Vagina (tissue), 2 donors: ENCODE measurements around the gene ESCO1. TPM values are rescaled to one million over a fixed set of nuclear protein-coding genes. Genes with fewer than 3 reads are reported as not detected.
A peak's percentile ranks its signal among the peaks of the same experiment; 100 is the strongest.

Source experiments
- DNase-seq, 2 donors: peaks; one replicate each; pipeline ENCODE4 v3.0.0-alpha.2; 2017; ENCODE audit errors: extremely low spot score in 2 of 2
- H3K27ac ChIP-seq: fragments of 200-600 bp; sonication (generic); one replicate; pipeline ENCODE4 v1.5.1; 2019
- H3K27me3 ChIP-seq: fragments of 200-600 bp; sonication (generic); one replicate; pipeline ENCODE4 v1.5.1; 2019
- H3K36me3 ChIP-seq, 2 donors: fragments of 200-600 bp; sonication (generic); one replicate each; pipeline ENCODE4 v1.5.1; 2017 to 2019
- H3K4me1 ChIP-seq: fragments of 200-600 bp; sonication (generic); one replicate; pipeline ENCODE4 v1.5.1; 2019
- H3K4me3 ChIP-seq, 2 donors: fragments of 200-600 bp; sonication (generic); 1 replicate in 1 of 2; 2 replicates in 1 of 2; pipeline ENCODE4 v1.5.1; 2016 to 2019
- H3K9me3 ChIP-seq: fragments of 200-600 bp; sonication (generic); one replicate; pipeline ENCODE4 v1.5.1; 2019
- CTCF ChIP-seq, 3 experiments: fragments of 450-650 bp in 2 of 3; fragments of 200-600 bp in 1 of 3; sonication (generic) in 1 of 3; IDR thresholded peaks; one replicate each; pipeline ENCODE4 v1.5.1; 2017 to 2019; ENCODE audit warnings: antibody characterized with exemption in 3 of 3, mild to moderate bottlenecking in 2 of 3, moderate library complexity in 2 of 3
- POLR2A ChIP-seq, 2 donors: fragments of 450-650 bp; IDR thresholded peaks; one replicate each; pipeline ENCODE4 v1.6.1; 2017; ENCODE audit warnings: antibody characterized with exemption in 2 of 2, mild to moderate bottlenecking in 2 of 2, moderate library complexity in 2 of 2
- POLR2AphosphoS5 ChIP-seq, 2 donors: sonication (generic); formaldehyde crosslinking; IDR thresholded peaks; one replicate each; pipeline ENCODE4 v1.9.0; 2017; ENCODE audit warnings: antibody characterized with exemption in 2 of 2, mild to moderate bottlenecking in 2 of 2, low read depth in 1 of 2; ENCODE audit not compliant: insufficient read depth in 1 of 2
- intact Hi-C: fragments of 100-400 bp; cut with DNase I; formaldehyde crosslinking; loops from one replicate; pipeline ENCODE4 v1.15.1; 2023
- total RNA-seq: library from RNA; depleted of rRNA; stranded (reverse); fragments of >200 nt; gene quantifications from one replicate; pipeline ENCODE4 v1.2.3, GENCODE V29; 2016

The ESCO1 gene
- total RNA-seq, 1 donor from 2014 or later, result 16.0 TPM

GRCh38 chr18:21604671-21605070, 4.2 kb upstream of the ESCO1 start:
- TF ChIP-seq CTCF (IDR thresholded peaks at IDR 0.05), result no peak
- TF ChIP-seq POLR2A (IDR thresholded peaks at IDR 0.05), result no peak
- TF ChIP-seq POLR2AphosphoS5 (IDR thresholded peaks at IDR 0.05; ENCODE audit: insufficient read depth in 1 of 2, low read depth in 1 of 2), result no peak
- Histone ChIP-seq H3K9me3 (no peaks in the 10 kb centered on the region), H3K27ac (no peak overlapping the region), H3K27me3 (no peaks in the 10 kb centered on the region), H3K4me1 (peaks cover 3% of the 10 kb centered on the region), H3K4me3 (no peak overlapping the region), H3K36me3 (no peaks in the 10 kb centered on the region)
- intact Hi-C loops, result no loop called here
- DNase-seq, result no peak

- DNase-seq, result no peak
- no peak overlapping the region for H3K4me3 ChIP-seq
- intact Hi-C loops, result no loop called here
- no peaks in the 10 kb centered on the region for H3K36me3 ChIP-seq
- H3K27ac ChIP-seq, result no peak overlapping the region
- TF ChIP-seq POLR2A (IDR thresholded peaks at IDR 0.05) (no peak), POLR2AphosphoS5 (IDR thresholded peaks at IDR 0.05; ENCODE audit: insufficient read depth in 1 of 2, low read depth in 1 of 2) (no peak), CTCF (IDR thresholded peaks at IDR 0.05) (no peak)
- H3K27me3 ChIP-seq, result no peaks in the 10 kb centered on the region
- H3K4me1 ChIP-seq, result peaks cover 27% of the 10 kb centered on the region
- H3K9me3 ChIP-seq, result no peaks in the 10 kb centered on the region
These were observed 1.7 kb upstream of the ESCO1 start for GRCh38 chr18:21602299-21602587.

- peak overlapping the region; percentile 84 to 99 for H3K4me3 ChIP-seq
- no peaks in the 10 kb centered on the region for H3K27me3 ChIP-seq
- H3K9me3 ChIP-seq, result no peaks in the 10 kb centered on the region
- intact Hi-C loops, result no loop called here
- no peaks in the 10 kb centered on the region for H3K36me3 ChIP-seq
- peaks cover 35% of the 10 kb centered on the region for H3K4me1 ChIP-seq
- H3K27ac ChIP-seq, result peak overlapping the region; percentile 98
- peak in 1 of 2 donors; percentile 88 for DNase-seq
- no peak for TF ChIP-seq POLR2AphosphoS5 (IDR thresholded peaks at IDR 0.05; ENCODE audit: insufficient read depth in 1 of 2, low read depth in 1 of 2)
- TF ChIP-seq CTCF (IDR thresholded peaks at IDR 0.05), result peak in 1 of 3 experiments; percentile 4
These were observed 649 bp downstream of the ESCO1 start for GRCh38 chr18:21599585-21600525.

GRCh38 chr18:21598726-21599584, 1.5 kb downstream of the ESCO1 start:
- peak overlapping the region; percentile 84 to 99 for H3K4me3 ChIP-seq
- TF ChIP-seq POLR2A (IDR thresholded peaks at IDR 0.05) (no peak), CTCF (IDR thresholded peaks at IDR 0.05) (no peak), POLR2AphosphoS5 (IDR thresholded peaks at IDR 0.05; ENCODE audit: insufficient read depth in 1 of 2, low read depth in 1 of 2) (no peak)
- H3K36me3 ChIP-seq, result no peaks in the 10 kb centered on the region
- no peak for DNase-seq
- peaks cover 35% of the 10 kb centered on the region for H3K4me1 ChIP-seq
- H3K9me3 ChIP-seq, result no peaks in the 10 kb centered on the region
- intact Hi-C loops, result no loop called here
- no peaks in the 10 kb centered on the region for H3K27me3 ChIP-seq
- H3K27ac ChIP-seq, result peak overlapping the region; percentile 98
